GM12891 (cell line): ENCODE data around the gene PCCA.

Source experiments
- DNase-seq: peaks from one replicate; pipeline ENCODE4 v3.0.0; 2011; ENCODE audit warnings: low spot score; ENCODE audit not compliant: insufficient read length
- FAIRE-seq: peaks from 2 replicates; lab custom pipeline; 2011; peaks lifted over from hg19 to GRCh38; lab: Jason Lieb, UNC
- PAX5 ChIP-seq: IDR thresholded peaks from 2 replicates; pipeline ENCODE4 v1.6.1; 2011; ENCODE audit warnings: low read length, moderate library complexity, mild to moderate bottlenecking; ENCODE audit not compliant: insufficient read depth, severe bottlenecking
- POLR2A ChIP-seq: IDR thresholded peaks from 2 replicates; pipeline ENCODE4 v1.6.1; 2011; ENCODE audit warnings: low read depth, low read length, control low read depth
- POLR2AphosphoS5 ChIP-seq: IDR thresholded peaks from 2 replicates; pipeline ENCODE4 v1.6.1; 2011; ENCODE audit warnings: low read depth, low read length, control low read depth
- POU2F2 ChIP-seq: IDR thresholded peaks from 2 replicates; pipeline ENCODE4 v1.6.1; 2011; ENCODE audit warnings: low read depth, mild to moderate bottlenecking, control low read depth, low read length, moderate library complexity
- SPI1 ChIP-seq: IDR thresholded peaks from 2 replicates; pipeline ENCODE4 v1.6.1; 2011; ENCODE audit warnings: low read depth, low read length, control low read depth
- TAF1 ChIP-seq: IDR thresholded peaks from 2 replicates; pipeline ENCODE4 v1.6.1; 2011; ENCODE audit warnings: low read depth, low read length, control low read depth

PCCA gene

GRCh38 chr13:100528353-100528752 lies 439.5 kb downstream of the PCCA start:
- FAIRE-seq: no peak
- no peak for DNase-seq
- TF ChIP-seq POLR2A (no peak), SPI1 (no peak), TAF1 (no peak), PAX5 (no peak), POLR2AphosphoS5 (no peak), POU2F2 (no peak)

GRCh38 chr13:100528820-100529219 lies 439.9 kb downstream of the PCCA start:
- DNase-seq (no peak), FAIRE-seq (no peak)
- no peak for TF ChIP-seq PAX5
- no peak for TF ChIP-seq POLR2A
- TF ChIP-seq POLR2AphosphoS5: no peak
- no peak for TF ChIP-seq POU2F2
- no peak for TF ChIP-seq SPI1
- TF ChIP-seq TAF1: no peak

- FAIRE-seq (no peak), DNase-seq (no peak)
- TF ChIP-seq TAF1: no peak
- TF ChIP-seq PAX5: no peak
- no peak for TF ChIP-seq POLR2AphosphoS5
- no peak for TF ChIP-seq SPI1
- TF ChIP-seq POLR2A: no peak
- no peak for TF ChIP-seq POU2F2
Observed at GRCh38 chr13:100529666-100530377, 440.9 kb downstream of the PCCA start.

GRCh38 chr13:100530671-100531213 lies 441.8 kb downstream of the PCCA start:
- no peak for FAIRE-seq
- no peak for TF ChIP-seq POU2F2
- no peak for TF ChIP-seq SPI1
- no peak for TF ChIP-seq POLR2A
- no peak for TF ChIP-seq TAF1
- no peak for TF ChIP-seq PAX5
- TF ChIP-seq POLR2AphosphoS5: no peak
- no peak for DNase-seq

GRCh38 chr13:100532090-100532766 lies 443.3 kb downstream of the PCCA start:
- no peak for FAIRE-seq

GRCh38 chr13:100532836-100533435 lies 444.0 kb downstream of the PCCA start:
- FAIRE-seq (no peak), DNase-seq (no peak)

More at GRCh38 chr13:100532090-100532766, 443.3 kb downstream of the PCCA start:
- no peak for DNase-seq
- TF ChIP-seq PAX5 (no peak), POLR2A (no peak), TAF1 (no peak), POU2F2 (no peak), POLR2AphosphoS5 (no peak), SPI1 (no peak)

GRCh38 chr13:100533588-100534041 lies 444.7 kb downstream of the PCCA start:
- FAIRE-seq (no peak), DNase-seq (no peak)
- no peak for TF ChIP-seq POLR2AphosphoS5
- no peak for TF ChIP-seq PAX5
- TF ChIP-seq TAF1: no peak
- TF ChIP-seq SPI1: no peak
- TF ChIP-seq POU2F2: no peak
- TF ChIP-seq POLR2A: no peak

More at GRCh38 chr13:100532836-100533435, 444.0 kb downstream of the PCCA start:
- TF ChIP-seq POLR2AphosphoS5 (no peak), SPI1 (no peak), POU2F2 (no peak), TAF1 (no peak), PAX5 (no peak), POLR2A (no peak)

GRCh38 chr13:100534147-100534843 lies 445.4 kb downstream of the PCCA start:
- no peak for DNase-seq
- FAIRE-seq: no peak
- no peak for TF ChIP-seq POU2F2
- TF ChIP-seq SPI1: no peak
- no peak for TF ChIP-seq TAF1
- no peak for TF ChIP-seq POLR2AphosphoS5
- TF ChIP-seq PAX5: no peak
- no peak for TF ChIP-seq POLR2A

- FAIRE-seq: no peak
- no peak for DNase-seq
- TF ChIP-seq POU2F2 (no peak), SPI1 (no peak), POLR2AphosphoS5 (no peak), TAF1 (no peak), PAX5 (no peak), POLR2A (no peak)
Observed at GRCh38 chr13:100534911-100535310, 446.0 kb downstream of the PCCA start.
